ENCODE data around the gene DTX2.
"Not testable (repeated sequence)": the region's sequence is repeated elsewhere in the genome, so short reads cannot be mapped to it uniquely, and the experiment has no call there.

DNA sequence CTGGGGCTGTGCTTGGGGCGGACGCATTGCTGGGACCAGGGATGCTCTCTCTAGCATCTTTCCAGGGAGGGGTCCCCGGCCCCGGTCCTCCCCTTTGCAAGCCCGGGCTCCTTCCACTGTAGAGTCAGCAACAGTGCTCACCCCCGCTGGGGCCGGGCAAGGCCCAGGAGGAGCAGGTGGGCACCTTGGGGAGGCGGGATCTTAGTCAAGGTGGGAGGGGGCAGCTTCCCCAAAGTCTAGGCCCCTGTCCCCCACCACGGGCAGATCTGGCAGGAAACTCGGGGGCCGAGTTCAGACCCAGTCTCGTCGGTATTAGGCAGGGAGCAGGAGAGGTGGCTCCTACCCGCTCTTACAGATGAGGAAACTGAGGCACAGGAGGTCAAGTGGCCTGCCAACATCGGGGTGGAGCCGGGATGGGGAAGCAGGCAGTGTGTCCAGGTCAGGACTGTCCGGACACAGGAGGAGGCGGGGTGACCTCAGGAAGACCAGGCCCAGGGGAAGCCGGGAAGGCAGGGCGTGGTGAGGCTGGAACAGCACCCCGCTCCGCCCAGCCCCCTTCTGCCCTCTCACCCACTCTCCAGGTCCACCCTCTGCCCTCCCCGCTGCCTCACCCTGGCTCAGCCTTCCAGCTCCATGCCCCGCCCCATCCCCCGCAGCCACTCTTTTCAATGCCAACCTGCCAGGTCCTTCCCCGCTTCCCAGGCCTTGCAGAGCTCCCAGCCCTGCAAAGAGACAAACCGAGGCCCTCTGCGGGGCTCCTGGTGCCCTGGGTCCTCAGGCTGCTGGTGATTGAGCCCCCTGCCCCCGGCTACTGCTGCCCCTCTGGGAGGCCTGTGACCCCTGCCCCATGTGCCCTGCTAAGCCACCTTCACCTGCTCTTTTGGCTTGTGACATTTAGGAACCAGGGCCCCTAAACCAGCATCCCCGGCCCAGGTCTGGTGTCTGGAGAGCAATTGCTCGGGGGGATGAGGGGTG is 50.7 kb downstream of the DTX2 start:
- TF ChIP-seq ELF4 (IDR thresholded peaks at IDR 0.05); FOXM1 (IDR thresholded peaks at IDR 0.05; ENCODE audit: borderline replicate concordance); ZNF384 (IDR thresholded peaks at IDR 0.05); HDGF (IDR thresholded peaks at IDR 0.05; ENCODE audit: borderline replicate concordance); FOXK2 (IDR thresholded peaks at IDR 0.05); CTBP1 (IDR thresholded peaks at IDR 0.05; ENCODE audit: borderline replicate concordance); L3MBTL2 (conservative IDR thresholded peaks at IDR 0.05); FOXA1 (IDR thresholded peaks at IDR 0.05); SUZ12 (IDR thresholded peaks at IDR 0.05); NFRKB (IDR thresholded peaks at IDR 0.05); TARDBP (IDR thresholded peaks at IDR 0.05); SP1 (IDR thresholded peaks at IDR 0.05); ARNT (IDR thresholded peaks at IDR 0.05): not testable (repeated sequence)
- TF ChIP-seq, protein P1, sequence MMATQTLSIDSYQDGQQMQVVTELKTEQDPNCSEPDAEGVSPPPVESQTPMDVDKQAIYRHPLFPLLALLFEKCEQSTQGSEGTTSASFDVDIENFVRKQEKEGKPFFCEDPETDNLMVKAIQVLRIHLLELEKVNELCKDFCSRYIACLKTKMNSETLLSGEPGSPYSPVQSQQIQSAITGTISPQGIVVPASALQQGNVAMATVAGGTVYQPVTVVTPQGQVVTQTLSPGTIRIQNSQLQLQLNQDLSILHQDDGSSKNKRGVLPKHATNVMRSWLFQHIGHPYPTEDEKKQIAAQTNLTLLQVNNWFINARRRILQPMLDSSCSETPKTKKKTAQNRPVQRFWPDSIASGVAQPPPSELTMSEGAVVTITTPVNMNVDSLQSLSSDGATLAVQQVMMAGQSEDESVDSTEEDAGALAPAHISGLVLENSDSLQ (IDR thresholded peaks at IDR 0.05), result not testable (repeated sequence)
